Keratinocyte (primary cell): ENCODE measurements around the gene GFPT2.

Experiments used
- CTCF ChIP-seq, 3 experiments: IDR thresholded peaks in 1 of 3; conservative IDR thresholded peaks in 1 of 3; optimal IDR thresholded peaks in 1 of 3; 2 replicates in 2 of 3; 3 replicates in 1 of 3; pipeline versions ENCODE3 to v1.5.1; 2011; ENCODE audit warnings: low read length in 3 of 3, mild to moderate bottlenecking in 3 of 3, moderate library complexity in 2 of 3, control low read depth in 1 of 3, inconsistent platforms in 1 of 3; ENCODE audit not compliant: insufficient read depth in 2 of 3; ENCODE audit errors: extremely low read depth in 1 of 3
- EZH2 ChIP-seq: IDR thresholded peaks from one replicate; pipeline ENCODE4 v1.6.1; 2012; ENCODE audit warnings: inconsistent platforms, mild to moderate bottlenecking, low read length, moderate library complexity

- TF ChIP-seq CTCF (optimal IDR thresholded peaks at IDR 0.05 in 1 of 3, IDR thresholded peaks at IDR 0.05 in 1 of 3, conservative IDR thresholded peaks at IDR 0.05 in 1 of 3; ENCODE audit: extremely low read depth in 1 of 3, insufficient read depth in 2 of 3, low read length in 3 of 3) (no peak), EZH2 (no peak)
Measured at GRCh38 chr5:180336234-180337020, 16.7 kb downstream of the GFPT2 start.
